ENCODE measurements around the gene UBE4A. TPM values are rescaled to one million over a fixed set of nuclear protein-coding genes. Genes with fewer than 3 reads are reported as not detected.

The UBE4A gene
- total and polyA plus RNA-seq, 2 donors (not counting 3 experiments of a cell fraction or from before 2014, with no cell fraction given): 13.3 to 40.2 TPM

DNA sequence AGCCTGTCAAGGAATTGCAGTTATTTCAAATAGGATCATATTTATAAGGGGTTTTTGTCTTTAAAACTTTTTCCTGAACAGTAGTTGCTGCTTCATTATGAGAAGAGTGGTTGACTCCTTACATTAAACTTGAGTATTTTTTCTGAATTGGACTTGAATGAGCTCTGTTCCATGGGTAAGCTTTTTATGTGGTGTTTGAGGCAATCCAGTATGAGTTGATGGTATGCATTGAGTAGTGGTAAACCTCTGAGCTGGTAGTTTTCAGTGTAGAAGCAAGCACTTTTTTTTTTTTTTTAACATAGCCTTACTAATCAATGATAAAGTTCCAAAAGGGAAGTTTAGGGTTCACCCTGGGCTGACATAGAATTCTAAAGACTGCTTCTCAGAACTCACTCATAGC lies 80.2 kb downstream of the UBE4A start:
- Histone ChIP-seq H3K4me3 (replicated peaks in 1 of 3; ENCODE audit: insufficient read depth in 1 of 3, low read depth in 1 of 3, low read length in 3 of 3) (no peak overlapping the region), H3K79me2 (ENCODE audit: control insufficient read depth, insufficient read depth, low read length) (peaks cover 81% of the 10 kb centered on the region), H3K9me1 (replicated peaks; ENCODE audit: control insufficient read depth, extremely low read depth, insufficient read depth, low read length) (no peaks in the 10 kb centered on the region), H4K20me1 (replicated peaks; ENCODE audit: control insufficient read depth, extremely low read depth, insufficient read depth, low read length) (peaks cover 37% of the 10 kb centered on the region), H3K27ac (ENCODE audit: insufficient read depth, low read depth, low read length) (no peak overlapping the region), H3K4me1 (ENCODE audit: control insufficient read depth, extremely low read depth, insufficient read depth, low read length) (peaks cover 25% of the 10 kb centered on the region), H3K4me2 (ENCODE audit: insufficient read depth, low read length) (no peak overlapping the region), H3K9ac (replicated peaks; ENCODE audit: extremely low read depth, insufficient read depth, low read length) (no peak overlapping the region), H3K27me3 (ENCODE audit: control insufficient read depth in 2 of 2, insufficient read depth in 2 of 2, low read length in 2 of 2) (no peaks in the 10 kb centered on the region), H3K36me3 (ENCODE audit: control insufficient read depth in 2 of 2, extremely low read depth in 1 of 2, insufficient read depth in 2 of 2, low read length in 2 of 2) (no peaks in the 10 kb centered on the region), H2AFZ (ENCODE audit: low read depth, low read length) (no peak overlapping the region), H3K9me3 (replicated peaks; ENCODE audit: control insufficient read depth, insufficient read depth, low read length) (no peaks in the 10 kb centered on the region)
- dilution Hi-C loops (cut with MboI; ENCODE audit: extremely low pct_ligation_motif_present, low sequenced_read_pairs): no loop called here
- no TSS peak for BruUV-seq (replicated peaks)
- intact Hi-C loops (cut with micrococcal nuclease): loop anchor here (5.0 kb wide), 1 partner anchor 128 kb away; the partner anchor contains the start of gene IFT46
- ChIA-PET CTCF (interaction anchor here (0.6 to 2.4 kb wide), 5 partner anchors 8 to 66 kb away, joined by 3 to 8 read pairs (median 4); no protein-coding TSS in a partner anchor), POLR2A (no interaction called here)
- no peak for DNase-seq (ENCODE audit: low read depth, low spot score)
- no peak for FAIRE-seq
- TF ChIP-seq, protein P1, sequence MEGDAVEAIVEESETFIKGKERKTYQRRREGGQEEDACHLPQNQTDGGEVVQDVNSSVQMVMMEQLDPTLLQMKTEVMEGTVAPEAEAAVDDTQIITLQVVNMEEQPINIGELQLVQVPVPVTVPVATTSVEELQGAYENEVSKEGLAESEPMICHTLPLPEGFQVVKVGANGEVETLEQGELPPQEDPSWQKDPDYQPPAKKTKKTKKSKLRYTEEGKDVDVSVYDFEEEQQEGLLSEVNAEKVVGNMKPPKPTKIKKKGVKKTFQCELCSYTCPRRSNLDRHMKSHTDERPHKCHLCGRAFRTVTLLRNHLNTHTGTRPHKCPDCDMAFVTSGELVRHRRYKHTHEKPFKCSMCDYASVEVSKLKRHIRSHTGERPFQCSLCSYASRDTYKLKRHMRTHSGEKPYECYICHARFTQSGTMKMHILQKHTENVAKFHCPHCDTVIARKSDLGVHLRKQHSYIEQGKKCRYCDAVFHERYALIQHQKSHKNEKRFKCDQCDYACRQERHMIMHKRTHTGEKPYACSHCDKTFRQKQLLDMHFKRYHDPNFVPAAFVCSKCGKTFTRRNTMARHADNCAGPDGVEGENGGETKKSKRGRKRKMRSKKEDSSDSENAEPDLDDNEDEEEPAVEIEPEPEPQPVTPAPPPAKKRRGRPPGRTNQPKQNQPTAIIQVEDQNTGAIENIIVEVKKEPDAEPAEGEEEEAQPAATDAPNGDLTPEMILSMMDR (IDR thresholded peaks at IDR 0.05; ENCODE audit: extremely low read depth in 1 of 2, insufficient read depth in 1 of 2, low read depth in 1 of 2, low read length in 2 of 2): no peak
- TF ChIP-seq FOS (IDR thresholded peaks at IDR 0.05; ENCODE audit: borderline replicate concordance, insufficient read depth, low read length) (no peak), JUN (IDR thresholded peaks at IDR 0.05; ENCODE audit: borderline replicate concordance, insufficient read depth, insufficient read length, low read depth) (no peak), POLR2A (IDR thresholded peaks at IDR 0.05; ENCODE audit: low read depth, low read length) (no peak), MYC (IDR thresholded peaks at IDR 0.05; ENCODE audit: low read depth, low read length) (no peak), GATA2 (IDR thresholded peaks at IDR 0.05; ENCODE audit: insufficient read depth, insufficient read length, low read depth, low read length) (no peak), EZH2 (IDR thresholded peaks at IDR 0.05; ENCODE audit: borderline replicate concordance, low read depth, low read length, severe bottlenecking) (no peak), POLR2AphosphoS5 (IDR thresholded peaks at IDR 0.05; ENCODE audit: insufficient read depth, low read depth, low read length) (no peak)
- TF ChIP-seq, protein P2, sequence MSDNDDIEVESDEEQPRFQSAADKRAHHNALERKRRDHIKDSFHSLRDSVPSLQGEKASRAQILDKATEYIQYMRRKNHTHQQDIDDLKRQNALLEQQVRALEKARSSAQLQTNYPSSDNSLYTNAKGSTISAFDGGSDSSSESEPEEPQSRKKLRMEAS (IDR thresholded peaks at IDR 0.05; ENCODE audit: insufficient read depth, insufficient read length): no peak

Data from endothelial cell of umbilical vein (primary cell).